K562 (cell line): ENCODE data around the gene TNFSF13. TPM values are rescaled to one million over a fixed set of nuclear protein-coding genes. Genes with fewer than 3 reads are reported as not detected.

Source experiments
- CREM ChIP-seq: IDR thresholded peaks from 2 replicates; pipeline ENCODE4 v1.6.1; 2014; ENCODE audit warnings: antibody characterized with exemption, low read depth
- CTCF ChIP-seq, 3 experiments: IDR thresholded peaks in 2 of 3; conservative IDR thresholded peaks in 1 of 3; 2 replicates each; pipeline ENCODE4 v1.5.1; 2011 to 2012; ENCODE audit warnings: low read length in 3 of 3, mild to moderate bottlenecking in 3 of 3, control low read depth in 2 of 3, improper control_type of control experiment in 1 of 3, inconsistent platforms in 1 of 3, low read depth in 1 of 3, mixed read lengths in 1 of 3, moderate library complexity in 1 of 3; ENCODE audit not compliant: insufficient read depth in 2 of 3
- E2F6 ChIP-seq, 2 experiments: IDR thresholded peaks; 2 replicates each; pipeline ENCODE4 v1.6.1; 2011; ENCODE audit warnings: borderline replicate concordance in 1 of 2, control low read depth in 1 of 2, low read depth in 1 of 2, low read length in 1 of 2, mild to moderate bottlenecking in 1 of 2, mixed read lengths in 1 of 2, moderate library complexity in 1 of 2; ENCODE audit not compliant: insufficient read depth in 1 of 2, insufficient read length in 1 of 2, poor library complexity in 1 of 2, severe bottlenecking in 1 of 2; ENCODE audit errors: extremely low read depth in 1 of 2
- HDGF ChIP-seq: fragments of 450-650 bp; IDR thresholded peaks from 2 replicates; pipeline ENCODE4 v1.6.1; 2016
- HMGXB4 ChIP-seq: sonication (generic); formaldehyde crosslinking; IDR thresholded peaks from 2 replicates; pipeline ENCODE4 v1.8.1; 2023; ENCODE audit warnings: mild to moderate bottlenecking, missing genetic modification reagents
- L3MBTL2 ChIP-seq: fragments of 450-650 bp; IDR thresholded peaks from 2 replicates; pipeline ENCODE4 v1.6.1; 2016; ENCODE audit warnings: mild to moderate bottlenecking, moderate library complexity
- MAFG ChIP-seq: fragments of 450-650 bp; conservative IDR thresholded peaks from 2 replicates; pipeline ENCODE4 v1.6.1; 2016; ENCODE audit warnings: missing genetic modification characterization, missing compliant biosample characterization
- MCM2 ChIP-seq: fragments of 450-650 bp; IDR thresholded peaks from 2 replicates; pipeline ENCODE4 v1.6.1; 2017; ENCODE audit warnings: low read depth, mild to moderate bottlenecking
- MTA3 ChIP-seq: fragments of 450-650 bp; formaldehyde crosslinking; IDR thresholded peaks from 2 replicates; pipeline ENCODE4 v1.6.1; 2017; ENCODE audit warnings: mild to moderate bottlenecking, borderline replicate concordance
- MXD1 ChIP-seq: fragments of 250-450 bp; sonication (Bioruptor Pico); IDR thresholded peaks from 2 replicates; pipeline ENCODE4 v1.8.0; 2021; ENCODE audit warnings: borderline replicate concordance, mild to moderate bottlenecking, moderate library complexity; ENCODE audit not compliant: poor library complexity, severe bottlenecking
- RB1 ChIP-seq: fragments of 450-650 bp; IDR thresholded peaks from 2 replicates; pipeline ENCODE4 v1.6.1; 2017; ENCODE audit warnings: low read depth, mild to moderate bottlenecking
- REST ChIP-seq, 2 experiments: fragments of 450-650 bp; formaldehyde crosslinking in 1 of 2; IDR thresholded peaks; 2 replicates each; pipeline versions ENCODE4 v1.4.0 to v1.6.1; 2014 to 2020; ENCODE audit warnings: mild to moderate bottlenecking in 2 of 2, borderline replicate concordance in 1 of 2, low read depth in 1 of 2
- SP1 ChIP-seq: sonication (generic); formaldehyde crosslinking; IDR thresholded peaks from 2 replicates; pipeline ENCODE4 v1.8.1; 2022; ENCODE audit warnings: mild to moderate bottlenecking, missing genetic modification reagents
- polyA plus RNA-seq, 8 experiments: library from polyadenylated mRNA; depleted of rRNA in 4 of 8; stranded (reverse) in 5 of 8; unstranded in 3 of 8; fragments of >200 nt; fragmentation: Nextera tagmentation in 2 of 8; fragmentation: Illumina TruSeq in 1 of 8; extraction: Ambion mirVana in 2 of 8; extraction: Trizol in 1 of 8; gene quantifications; 2 replicates each; pipeline versions ENCODE4 v1.2.1 to v1.2.3, GENCODE V29; 2011 to 2014; ENCODE audit warnings: inconsistent platforms in 1 of 8, missing spikeins in 1 of 8
- total RNA-seq, 7 experiments: library from RNA; depleted of rRNA in 6 of 7; stranded (reverse); fragments of >200 nt in 6 of 7; fragmentation: Illumina TruSeq in 2 of 7; extraction: Trizol in 2 of 7; gene quantifications; 2 replicates each; pipeline versions ENCODE4 v1.2.1 to v1.2.3, GENCODE V29; 2011 to 2021; ENCODE audit warnings: low replicate concordance in 1 of 7

TNFSF13 gene
- total and polyA plus RNA-seq, 9 of the 15 experiments (the other 6 are each of a cell fraction or from before 2014, with no cell fraction given), result 0.04 to 0.51 (median 0.19) TPM; not detected in 1

GRCh38 chr17:7561028-7561575, 2.6 kb downstream of the TNFSF13 start (continued):
- TF ChIP-seq RB1 (peak; percentile 61; the same call in 1 of the 2 replicates), MCM2 (no peak), L3MBTL2 (peak; percentile 63), E2F6 (IDR thresholded peaks at IDR 0.05; ENCODE audit: borderline replicate concordance in 1 of 2, extremely low read depth in 1 of 2, insufficient read depth in 1 of 2, insufficient read length in 1 of 2, low read depth in 1 of 2, low read length in 1 of 2, poor library complexity in 1 of 2, severe bottlenecking in 1 of 2) (peak in 1 of 2 experiments; percentile 35), SP1 (CRISPR knock-in tag) (peak; percentile 46), REST (IDR thresholded peaks at IDR 0.05; ENCODE audit: borderline replicate concordance) (peak; percentile 59), REST (CRISPR knock-in tag; IDR thresholded peaks at IDR 0.05; ENCODE audit: low read depth) (no peak), MAFG (no peak), MTA3 (0 out of 2 replicates have a peak, but pooled peaks have one; percentile 29), CREM (peak; percentile 40; the same call in 1 of the 2 replicates), MXD1 (CRISPR knock-in tag) (no peak), HDGF (no peak), HMGXB4 (CRISPR knock-in tag) (peak; percentile 56; the same call in 1 of the 2 replicates), CTCF (IDR thresholded peaks at IDR 0.05 in 2 of 3, conservative IDR thresholded peaks at IDR 0.05 in 1 of 3; ENCODE audit: insufficient read depth in 2 of 3, low read depth in 1 of 3, low read length in 3 of 3) (peak; percentile 76 to 86 (median 79))
